SK-N-SH (cell line): ENCODE measurements around the gene AP4S1. TPM values are rescaled to one million over a fixed set of nuclear protein-coding genes. Genes with fewer than 3 reads are reported as not detected.

Source experiments
- CTCF ChIA-PET: fragments of 300-600, 350-600 bp; formaldehyde crosslinking; extraction: SDS; loops from one replicate; lab custom pipeline; 2021; lab: Yijun Ruan, JAX
- POLR2A ChIA-PET: fragments of 350-600 bp; sonication (Branson Sonifier 250); formaldehyde crosslinking; extraction: SDS; loops from one replicate; lab custom pipeline; 2020; ENCODE audit warnings: antibody characterized with exemption, inconsistent platforms; lab: Yijun Ruan, JAX
- DNase-seq: peaks from one replicate; pipeline ENCODE4 v3.0.0; 2012
- H2AFZ ChIP-seq: fragments of 200-600 bp; sonication (generic); 2 replicates; pipeline ENCODE4 v1.8.1; 2016; ENCODE audit warnings: antibody characterized with exemption, mild to moderate bottlenecking, low read depth
- H3F3A ChIP-seq: fragments of 200-600 bp; sonication (generic); replicated peaks from 2 replicates; pipeline ENCODE3; 2016; ENCODE audit warnings: antibody characterized with exemption, mild to moderate bottlenecking; ENCODE audit not compliant: insufficient read depth
- H3K27ac ChIP-seq, 2 experiments: fragments of 200-500 bp in 1 of 2; fragments of 200-600 bp in 1 of 2; sonication (Bioruptor generic) in 1 of 2; sonication (generic), shearing (Covaris generic) in 1 of 2; 2 replicates each; pipeline versions ENCODE4 v1.5.1 to v1.6.1; 2014 to 2016; ENCODE audit warnings: low read depth in 2 of 2, inconsistent platforms in 1 of 2, low read length in 1 of 2, mild to moderate bottlenecking in 1 of 2, mixed read lengths in 1 of 2
- H3K27me3 ChIP-seq: fragments of 200-600 bp; sonication (generic), shearing (Covaris generic); 2 replicates; pipeline ENCODE4 v1.6.1; 2016; ENCODE audit warnings: mixed run types; ENCODE audit not compliant: insufficient read depth
- H3K36me3 ChIP-seq, 2 experiments: fragments of 200-500 bp in 1 of 2; fragments of 200-600 bp in 1 of 2; sonication (Bioruptor generic) in 1 of 2; sonication (generic) in 1 of 2; replicated peaks in 1 of 2; 2 replicates each; pipeline versions ENCODE3 to v1.5.1; 2014 to 2016; ENCODE audit warnings: low read length in 1 of 2, mild to moderate bottlenecking in 1 of 2; ENCODE audit not compliant: insufficient read depth in 2 of 2, control insufficient read depth in 1 of 2
- H3K4me1 ChIP-seq, 2 experiments: fragments of 200-500 bp in 1 of 2; fragments of 200-600 bp in 1 of 2; sonication (Bioruptor generic) in 1 of 2; sonication (generic), shearing (Covaris generic) in 1 of 2; 2 replicates each; pipeline versions ENCODE4 v1.5.1 to v1.6.1; 2014 to 2016; ENCODE audit warnings: low read depth in 1 of 2, low read length in 1 of 2, mixed run types in 1 of 2; ENCODE audit not compliant: insufficient read depth in 2 of 2, control insufficient read depth in 1 of 2
- H3K4me2 ChIP-seq: fragments of 200-600 bp; sonication (generic), shearing (Covaris generic); 2 replicates; pipeline ENCODE4 v1.6.1; 2017; ENCODE audit warnings: mixed run types
- H3K4me3 ChIP-seq, 2 experiments: fragments of 200-500 bp in 1 of 2; fragments of 200-600 bp in 1 of 2; sonication (Bioruptor generic) in 1 of 2; sonication (generic), shearing (Covaris generic) in 1 of 2; 2 replicates each; pipeline versions ENCODE4 v1.5.1 to v1.8.1; 2014 to 2016; ENCODE audit warnings: low read depth in 2 of 2, inconsistent platforms in 1 of 2, low read length in 1 of 2, mild to moderate bottlenecking in 1 of 2, mixed read lengths in 1 of 2, moderate library complexity in 1 of 2
- H3K79me2 ChIP-seq: fragments of 200-600 bp; sonication (generic); 2 replicates; pipeline ENCODE4 v1.8.1; 2017; ENCODE audit warnings: mild to moderate bottlenecking; ENCODE audit not compliant: insufficient read depth
- H3K9ac ChIP-seq: fragments of 200-600 bp; sonication (generic); 2 replicates; pipeline ENCODE4 v1.6.1; 2017; ENCODE audit warnings: mixed run types
- H3K9me2 ChIP-seq: fragments of 200-600 bp; sonication (generic); 2 replicates; pipeline ENCODE4 v1.6.1; 2017; ENCODE audit warnings: mixed run types
- H3K9me3 ChIP-seq: fragments of 200-600 bp; sonication (generic); 2 replicates; pipeline ENCODE4 v1.6.1; 2017; ENCODE audit warnings: mixed run types, mild to moderate bottlenecking, moderate library complexity
- H4K20me1 ChIP-seq: fragments of 200-600 bp; sonication (generic); 2 replicates; pipeline ENCODE4 v1.6.1; 2017; ENCODE audit warnings: mild to moderate bottlenecking, mixed run types; ENCODE audit not compliant: insufficient read depth
- CHD2 ChIP-seq: fragments of 150-350 bp; IDR thresholded peaks from 2 replicates; pipeline ENCODE4 v1.6.1; 2018; ENCODE audit warnings: low read length; ENCODE audit not compliant: partially characterized antibody
- ELF1 ChIP-seq: IDR thresholded peaks from 2 replicates; pipeline ENCODE4 v1.4.0; 2012
- FOSL2 ChIP-seq: IDR thresholded peaks from 2 replicates; pipeline ENCODE4 v1.4.0; 2012; ENCODE audit warnings: low read depth, mild to moderate bottlenecking, moderate library complexity, borderline replicate concordance
- FOXM1 ChIP-seq: IDR thresholded peaks from 2 replicates; pipeline ENCODE4 v1.4.0; 2012; ENCODE audit warnings: low read depth, mild to moderate bottlenecking
- MXI1 ChIP-seq: IDR thresholded peaks from 2 replicates; pipeline ENCODE4 v1.6.1; 2012; ENCODE audit warnings: mild to moderate bottlenecking, low read depth, low read length, improper control_type of control experiment
- NFIC ChIP-seq: IDR thresholded peaks from 2 replicates; pipeline ENCODE4 v1.4.0; 2012; ENCODE audit warnings: borderline replicate concordance
- RXRA ChIP-seq: IDR thresholded peaks from 2 replicates; pipeline ENCODE4 v1.4.0; 2012; ENCODE audit warnings: low read depth, mild to moderate bottlenecking, borderline replicate concordance
- TEAD4 ChIP-seq: IDR thresholded peaks from 2 replicates; pipeline ENCODE4 v1.4.0; 2012; ENCODE audit warnings: mild to moderate bottlenecking, borderline replicate concordance; ENCODE audit not compliant: insufficient read depth
- WGBS: methylation state at CpG from one replicate; pipeline ENCODE4 v1.1.6; 2017; ENCODE audit warnings: low lambda C conversion rate; 5-methylcytosine and 5-hydroxymethylcytosine counted together
- polyA plus RNA-seq, 3 experiments: library from polyadenylated mRNA; depleted of rRNA; stranded (reverse); fragments of >200 nt; gene quantifications; 2 replicates each; pipeline ENCODE4 v1.2.3, GENCODE V29; 2012
- TF ChIP-seq, protein P1 (sequence below): fragments of 200-600 bp; sonication (generic); IDR thresholded peaks from 2 replicates; pipeline ENCODE4 v1.6.1; 2017; ENCODE audit warnings: antibody characterized with exemption, mild to moderate bottlenecking, moderate library complexity
- TF ChIP-seq, protein P2 (sequence below): IDR thresholded peaks from 2 replicates; pipeline ENCODE4 v1.4.0; 2012; ENCODE audit warnings: low read depth, borderline replicate concordance
- TF ChIP-seq, protein P3 (sequence below): IDR thresholded peaks from 2 replicates; pipeline ENCODE4 v1.6.1; 2012; ENCODE audit warnings: mild to moderate bottlenecking, low read depth, low read length, moderate library complexity
- TF ChIP-seq, protein P4 (sequence below): IDR thresholded peaks from 2 replicates; pipeline ENCODE4 v1.4.0; 2012; ENCODE audit warnings: low read depth

The AP4S1 gene
- polyA plus RNA-seq, 1 of the 3 experiments (the other 2 are of a cell fraction), result 1.7 TPM

DNA sequence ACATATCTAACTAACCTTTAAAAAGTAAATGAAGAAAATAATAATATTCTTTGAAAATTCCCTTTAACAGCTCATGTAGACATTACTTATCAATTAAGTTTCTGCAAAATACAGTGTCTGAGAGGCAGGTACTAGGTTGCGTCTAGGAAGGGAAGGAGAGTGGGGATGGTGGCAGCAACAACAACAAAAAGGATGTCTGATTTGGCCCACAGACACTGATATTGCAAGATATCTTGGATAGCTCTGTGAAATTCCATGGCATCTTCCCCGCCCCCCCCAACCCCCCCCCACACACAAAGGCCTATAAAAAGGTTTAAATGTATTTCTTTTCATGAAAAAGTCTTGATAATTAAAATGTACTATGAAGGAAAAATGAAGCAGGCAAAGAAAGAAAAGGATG, 41.6 kb upstream of the AP4S1 start:
- no peak overlapping the region for H3K27ac ChIP-seq

DNA sequence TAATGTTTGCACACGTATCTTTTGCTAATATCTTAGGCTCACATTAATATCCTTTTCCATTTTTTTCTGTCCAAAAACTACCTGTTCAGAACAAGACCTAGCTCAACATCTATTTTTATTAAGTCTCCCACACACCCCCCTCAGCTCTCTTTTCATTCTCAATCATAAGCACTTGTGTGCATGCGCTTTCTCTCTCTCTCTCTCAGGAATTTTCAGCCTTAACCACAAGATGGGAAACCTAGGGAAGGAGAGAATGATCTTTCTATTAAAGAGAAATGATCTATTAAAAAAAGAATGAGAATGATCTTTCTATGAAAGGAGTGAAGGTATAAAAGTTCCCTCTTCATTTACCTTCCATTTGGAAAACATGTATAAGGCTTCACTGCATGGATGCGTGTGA, 39.7 kb upstream of the AP4S1 start:
- Histone ChIP-seq H2AFZ (no peak overlapping the region), H3F3A (peaks cover 24% of the 10 kb centered on the region), H3K9me2 (no peaks in the 10 kb centered on the region), H3K27ac (no peak overlapping the region), H4K20me1 (peaks cover 85% of the 10 kb centered on the region), H3K36me3 (peaks cover 0 to 8% of the 10 kb centered on the region in 2 experiments), H3K79me2 (peaks cover 99% of the 10 kb centered on the region), H3K9me3 (no peaks in the 10 kb centered on the region), H3K4me1 (peaks cover 0 to 6% of the 10 kb centered on the region in 2 experiments; a peak in 1 of 4 replicates), H3K4me3 (no peak overlapping the region), H3K9ac (no peak overlapping the region), H3K4me2 (no peak overlapping the region), H3K27me3 (no peaks in the 10 kb centered on the region)
- TF ChIP-seq, protein P1, sequence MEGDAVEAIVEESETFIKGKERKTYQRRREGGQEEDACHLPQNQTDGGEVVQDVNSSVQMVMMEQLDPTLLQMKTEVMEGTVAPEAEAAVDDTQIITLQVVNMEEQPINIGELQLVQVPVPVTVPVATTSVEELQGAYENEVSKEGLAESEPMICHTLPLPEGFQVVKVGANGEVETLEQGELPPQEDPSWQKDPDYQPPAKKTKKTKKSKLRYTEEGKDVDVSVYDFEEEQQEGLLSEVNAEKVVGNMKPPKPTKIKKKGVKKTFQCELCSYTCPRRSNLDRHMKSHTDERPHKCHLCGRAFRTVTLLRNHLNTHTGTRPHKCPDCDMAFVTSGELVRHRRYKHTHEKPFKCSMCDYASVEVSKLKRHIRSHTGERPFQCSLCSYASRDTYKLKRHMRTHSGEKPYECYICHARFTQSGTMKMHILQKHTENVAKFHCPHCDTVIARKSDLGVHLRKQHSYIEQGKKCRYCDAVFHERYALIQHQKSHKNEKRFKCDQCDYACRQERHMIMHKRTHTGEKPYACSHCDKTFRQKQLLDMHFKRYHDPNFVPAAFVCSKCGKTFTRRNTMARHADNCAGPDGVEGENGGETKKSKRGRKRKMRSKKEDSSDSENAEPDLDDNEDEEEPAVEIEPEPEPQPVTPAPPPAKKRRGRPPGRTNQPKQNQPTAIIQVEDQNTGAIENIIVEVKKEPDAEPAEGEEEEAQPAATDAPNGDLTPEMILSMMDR, result no peak
- TF ChIP-seq ELF1 (no peak), NFIC (no peak), CHD2 (no peak), TEAD4 (no peak), MXI1 (no peak)
- TF ChIP-seq, protein P2, sequence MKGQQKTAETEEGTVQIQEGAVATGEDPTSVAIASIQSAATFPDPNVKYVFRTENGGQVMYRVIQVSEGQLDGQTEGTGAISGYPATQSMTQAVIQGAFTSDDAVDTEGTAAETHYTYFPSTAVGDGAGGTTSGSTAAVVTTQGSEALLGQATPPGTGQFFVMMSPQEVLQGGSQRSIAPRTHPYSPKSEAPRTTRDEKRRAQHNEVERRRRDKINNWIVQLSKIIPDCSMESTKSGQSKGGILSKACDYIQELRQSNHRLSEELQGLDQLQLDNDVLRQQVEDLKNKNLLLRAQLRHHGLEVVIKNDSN, result no peak
- TF ChIP-seq, protein P3, sequence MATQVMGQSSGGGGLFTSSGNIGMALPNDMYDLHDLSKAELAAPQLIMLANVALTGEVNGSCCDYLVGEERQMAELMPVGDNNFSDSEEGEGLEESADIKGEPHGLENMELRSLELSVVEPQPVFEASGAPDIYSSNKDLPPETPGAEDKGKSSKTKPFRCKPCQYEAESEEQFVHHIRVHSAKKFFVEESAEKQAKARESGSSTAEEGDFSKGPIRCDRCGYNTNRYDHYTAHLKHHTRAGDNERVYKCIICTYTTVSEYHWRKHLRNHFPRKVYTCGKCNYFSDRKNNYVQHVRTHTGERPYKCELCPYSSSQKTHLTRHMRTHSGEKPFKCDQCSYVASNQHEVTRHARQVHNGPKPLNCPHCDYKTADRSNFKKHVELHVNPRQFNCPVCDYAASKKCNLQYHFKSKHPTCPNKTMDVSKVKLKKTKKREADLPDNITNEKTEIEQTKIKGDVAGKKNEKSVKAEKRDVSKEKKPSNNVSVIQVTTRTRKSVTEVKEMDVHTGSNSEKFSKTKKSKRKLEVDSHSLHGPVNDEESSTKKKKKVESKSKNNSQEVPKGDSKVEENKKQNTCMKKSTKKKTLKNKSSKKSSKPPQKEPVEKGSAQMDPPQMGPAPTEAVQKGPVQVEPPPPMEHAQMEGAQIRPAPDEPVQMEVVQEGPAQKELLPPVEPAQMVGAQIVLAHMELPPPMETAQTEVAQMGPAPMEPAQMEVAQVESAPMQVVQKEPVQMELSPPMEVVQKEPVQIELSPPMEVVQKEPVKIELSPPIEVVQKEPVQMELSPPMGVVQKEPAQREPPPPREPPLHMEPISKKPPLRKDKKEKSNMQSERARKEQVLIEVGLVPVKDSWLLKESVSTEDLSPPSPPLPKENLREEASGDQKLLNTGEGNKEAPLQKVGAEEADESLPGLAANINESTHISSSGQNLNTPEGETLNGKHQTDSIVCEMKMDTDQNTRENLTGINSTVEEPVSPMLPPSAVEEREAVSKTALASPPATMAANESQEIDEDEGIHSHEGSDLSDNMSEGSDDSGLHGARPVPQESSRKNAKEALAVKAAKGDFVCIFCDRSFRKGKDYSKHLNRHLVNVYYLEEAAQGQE, result no peak
- TF ChIP-seq, protein P4, sequence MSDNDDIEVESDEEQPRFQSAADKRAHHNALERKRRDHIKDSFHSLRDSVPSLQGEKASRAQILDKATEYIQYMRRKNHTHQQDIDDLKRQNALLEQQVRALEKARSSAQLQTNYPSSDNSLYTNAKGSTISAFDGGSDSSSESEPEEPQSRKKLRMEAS, result no peak
- DNase-seq, result no peak
- WGBS, result 93% methylated on average over 3 of the region's 3 CpGs
- POLR2A ChIA-PET, result no interaction called here
- CTCF ChIA-PET, result no interaction called here

More for the DNA sequence above, 41.6 kb upstream of the AP4S1 start:
- Histone ChIP-seq H3K36me3 (peaks cover 0 to 8% of the 10 kb centered on the region in 2 experiments), H3K4me2 (no peak overlapping the region), H3F3A (peaks cover 24% of the 10 kb centered on the region), H3K4me3 (no peak overlapping the region), H4K20me1 (peaks cover 82% of the 10 kb centered on the region), H3K4me1 (peaks cover 0 to 3% of the 10 kb centered on the region in 2 experiments; a peak in 1 of 4 replicates), H3K79me2 (peaks cover 99% of the 10 kb centered on the region), H3K9me3 (no peaks in the 10 kb centered on the region), H3K9ac (no peak overlapping the region), H3K9me2 (no peaks in the 10 kb centered on the region), H3K27me3 (no peaks in the 10 kb centered on the region), H2AFZ (no peak overlapping the region)
- TF ChIP-seq, protein P2, result no peak
- TF ChIP-seq RXRA, result no peak
- no peak for TF ChIP-seq FOXM1
- no peak for TF ChIP-seq FOSL2
- CTCF ChIA-PET, result interaction anchor here (0.7 to 1.0 kb wide), 2 partner anchors 12 to 99 kb away, joined by 3 to 4 read pairs; no protein-coding TSS in a partner anchor
- 94% methylated on average over 2 of the region's 2 CpGs for WGBS
- no peak for DNase-seq
- POLR2A ChIA-PET, result no interaction called here
